ENCODE measurements around the gene FHL1.
"Not testable (repeated sequence)": the region's sequence is repeated elsewhere in the genome, so short reads cannot be mapped to it uniquely, and the experiment has no call there.

FHL1 gene

DNA sequence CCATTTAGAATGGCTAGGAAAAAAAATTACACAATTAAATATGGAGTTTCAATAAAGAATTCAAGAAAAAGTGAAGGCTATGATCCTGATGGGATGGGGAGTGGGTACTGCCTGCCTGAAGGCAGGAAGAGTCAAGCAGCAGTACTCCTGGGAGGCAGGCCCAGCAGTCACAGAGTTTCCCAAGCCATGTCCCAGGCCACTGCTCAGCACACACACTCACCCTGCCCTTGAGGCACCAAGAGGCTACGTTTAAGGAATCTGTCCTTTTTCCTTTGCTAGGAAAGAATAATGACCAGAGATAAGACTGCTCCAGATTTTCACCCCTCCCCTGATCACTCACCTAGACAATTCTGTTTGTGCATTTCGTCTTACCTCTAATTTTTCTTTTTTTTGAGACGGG is 73.6 kb downstream of the FHL1 start:
- TF ChIP-seq, protein P1, sequence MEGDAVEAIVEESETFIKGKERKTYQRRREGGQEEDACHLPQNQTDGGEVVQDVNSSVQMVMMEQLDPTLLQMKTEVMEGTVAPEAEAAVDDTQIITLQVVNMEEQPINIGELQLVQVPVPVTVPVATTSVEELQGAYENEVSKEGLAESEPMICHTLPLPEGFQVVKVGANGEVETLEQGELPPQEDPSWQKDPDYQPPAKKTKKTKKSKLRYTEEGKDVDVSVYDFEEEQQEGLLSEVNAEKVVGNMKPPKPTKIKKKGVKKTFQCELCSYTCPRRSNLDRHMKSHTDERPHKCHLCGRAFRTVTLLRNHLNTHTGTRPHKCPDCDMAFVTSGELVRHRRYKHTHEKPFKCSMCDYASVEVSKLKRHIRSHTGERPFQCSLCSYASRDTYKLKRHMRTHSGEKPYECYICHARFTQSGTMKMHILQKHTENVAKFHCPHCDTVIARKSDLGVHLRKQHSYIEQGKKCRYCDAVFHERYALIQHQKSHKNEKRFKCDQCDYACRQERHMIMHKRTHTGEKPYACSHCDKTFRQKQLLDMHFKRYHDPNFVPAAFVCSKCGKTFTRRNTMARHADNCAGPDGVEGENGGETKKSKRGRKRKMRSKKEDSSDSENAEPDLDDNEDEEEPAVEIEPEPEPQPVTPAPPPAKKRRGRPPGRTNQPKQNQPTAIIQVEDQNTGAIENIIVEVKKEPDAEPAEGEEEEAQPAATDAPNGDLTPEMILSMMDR (IDR thresholded peaks at IDR 0.05; ENCODE audit: control extremely low read depth, extremely low read depth, low read depth, missing control alignments), result no peak
- ChIA-PET POLR2A (no interaction called here), CTCF (interaction anchor here (1.5 kb wide), 1 partner anchor 24 kb away, joined by 3 read pairs; no protein-coding TSS in a partner anchor)
- DNase-seq (ENCODE audit: extremely low spot score), result no peak

DNA sequence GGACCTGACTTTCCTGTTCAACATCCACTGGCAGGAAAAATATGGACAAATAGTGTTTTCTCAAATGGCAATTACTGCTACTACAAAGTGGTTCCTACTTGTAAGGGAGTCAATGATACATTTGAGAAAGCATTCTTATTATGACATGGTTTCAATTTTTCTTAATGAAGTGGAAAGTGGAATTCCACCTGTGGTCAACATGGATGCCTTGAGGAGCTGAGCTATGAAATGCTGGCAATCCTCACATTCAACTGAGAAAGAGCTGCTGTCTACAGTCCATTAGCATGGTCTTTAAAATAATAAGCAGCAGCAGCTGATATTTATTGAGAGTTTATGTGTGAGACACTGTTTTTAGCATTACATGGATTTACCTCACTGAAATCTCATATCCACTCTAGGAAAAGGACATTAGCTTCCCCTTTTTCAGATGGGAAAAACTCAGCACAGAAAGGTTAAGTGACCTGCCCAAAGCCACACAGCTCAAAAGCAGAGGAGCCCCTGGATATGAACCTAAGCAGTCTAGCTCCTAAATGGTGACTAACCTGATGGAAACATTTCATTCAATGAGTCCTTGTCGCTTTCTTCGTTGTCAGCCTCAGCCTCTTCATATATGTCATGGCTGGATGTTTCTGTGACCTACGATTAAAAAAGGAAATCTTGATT is 74.6 kb downstream of the FHL1 start:
- TF ChIP-seq, protein P1 (IDR thresholded peaks at IDR 0.05; ENCODE audit: control extremely low read depth, extremely low read depth, low read depth, missing control alignments), result no peak
- ChIA-PET POLR2A (no interaction called here), CTCF (interaction anchor here (1.5 kb wide), 1 partner anchor 23 kb away, joined by 3 read pairs; no protein-coding TSS in a partner anchor)
- DNase-seq (ENCODE audit: extremely low spot score), result no peak

DNA sequence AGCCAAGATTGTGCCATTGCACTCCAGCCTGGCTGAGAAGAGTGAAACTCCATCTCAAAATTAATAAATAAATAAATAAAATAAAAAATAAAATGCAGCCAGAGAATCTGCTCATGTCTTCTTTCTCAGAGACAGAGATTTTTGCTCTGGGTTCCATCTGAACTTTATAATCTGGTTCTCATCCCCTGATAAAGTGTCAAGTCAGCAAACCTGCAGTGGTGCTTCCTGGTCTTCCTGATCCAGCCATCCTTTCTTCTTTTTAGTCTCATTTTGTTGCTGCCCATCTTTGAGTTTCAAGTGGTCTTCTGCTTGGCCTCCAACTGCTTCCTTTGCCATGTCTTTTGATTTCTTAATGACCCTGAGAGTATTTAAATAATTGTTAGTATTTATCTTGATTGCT is 79.7 kb downstream of the FHL1 start:
- CTCF ChIA-PET, result interaction anchor here (1.5 kb wide), 1 partner anchor 24 kb away, joined by 3 read pairs; no protein-coding TSS in a partner anchor
- POLR2A ChIA-PET, result no interaction called here
- DNase-seq (ENCODE audit: extremely low spot score), result no peak
- TF ChIP-seq, protein P1 (IDR thresholded peaks at IDR 0.05; ENCODE audit: control extremely low read depth, extremely low read depth, low read depth, missing control alignments), result no peak

DNA sequence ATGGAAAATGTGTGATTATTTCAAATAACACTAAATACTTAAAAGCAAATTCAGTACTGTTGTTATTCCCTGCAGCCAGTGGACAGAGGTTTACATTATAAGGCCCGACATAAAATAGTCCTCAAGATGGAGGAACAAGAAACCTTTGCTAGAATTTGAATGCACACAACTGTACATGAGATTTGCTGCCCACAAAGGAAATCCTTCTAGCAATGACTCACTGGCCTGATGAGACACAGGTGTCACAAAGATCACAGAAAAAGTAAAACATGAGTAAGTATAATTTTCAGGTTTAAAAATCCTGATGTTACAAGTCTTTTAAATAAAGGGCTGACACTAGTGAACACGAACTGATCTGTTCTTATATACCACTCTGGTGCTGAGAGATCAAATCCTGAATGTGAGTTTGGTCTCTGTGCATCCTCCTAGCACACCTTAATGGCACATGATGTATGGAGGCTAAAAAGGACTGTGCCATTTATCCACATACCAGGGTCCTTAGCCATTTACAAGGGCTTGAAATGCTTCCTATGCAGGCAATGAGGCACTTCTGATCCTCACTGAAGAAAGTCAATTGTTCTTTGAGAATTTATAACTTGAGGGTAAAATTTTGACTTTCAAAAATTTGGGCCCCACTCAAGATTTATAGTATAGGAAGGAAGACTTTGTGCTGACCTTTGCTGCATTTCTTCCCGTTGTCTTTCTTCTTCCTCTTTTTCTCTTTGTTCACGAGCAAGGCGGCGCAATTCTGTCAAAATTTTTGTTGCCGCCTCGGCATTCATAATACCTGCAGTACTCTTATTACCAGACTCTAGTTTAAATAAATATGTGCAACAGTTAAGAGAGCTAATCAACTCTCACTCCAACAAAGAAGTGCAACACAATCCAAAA is 80.9 kb downstream of the FHL1 start:
- CTCF ChIA-PET, result interaction anchor here (1.0 to 1.1 kb wide), 2 partner anchors 13 to 40 kb away, joined by 4 read pairs; no protein-coding TSS in a partner anchor
- POLR2A ChIA-PET, result interaction anchor here (0.5 kb wide), 1 partner anchor 591 kb away, joined by 3 read pairs; no protein-coding TSS in a partner anchor
- TF ChIP-seq, protein P1 (IDR thresholded peaks at IDR 0.05; ENCODE audit: control extremely low read depth, extremely low read depth, low read depth, missing control alignments), result no peak
- no peak for DNase-seq (ENCODE audit: extremely low spot score)

DNA sequence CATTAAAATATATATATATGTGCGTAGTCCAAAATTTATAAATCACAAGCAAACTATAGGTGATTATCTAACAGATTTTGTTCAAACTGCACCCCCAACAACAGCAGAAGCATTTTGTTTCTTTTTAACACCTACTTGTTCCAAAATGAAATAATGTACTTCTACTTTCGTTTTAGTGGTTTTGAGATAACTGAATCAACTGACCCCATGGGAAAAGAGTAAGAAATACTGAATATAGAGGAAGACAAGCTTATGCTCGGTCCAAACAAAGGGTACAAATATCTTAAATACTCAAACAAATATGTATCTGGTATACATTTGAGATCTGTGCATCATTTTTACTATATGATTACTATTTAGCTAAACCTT is 81.5 kb downstream of the FHL1 start:
- CTCF ChIA-PET, result interaction anchor here (1.0 to 1.1 kb wide), 2 partner anchors 13 to 39 kb away, joined by 4 read pairs; no protein-coding TSS in a partner anchor
- TF ChIP-seq, protein P1 (IDR thresholded peaks at IDR 0.05; ENCODE audit: control extremely low read depth, extremely low read depth, low read depth, missing control alignments), result no peak
- DNase-seq (ENCODE audit: extremely low spot score), result no peak
- POLR2A ChIA-PET, result no interaction called here

DNA sequence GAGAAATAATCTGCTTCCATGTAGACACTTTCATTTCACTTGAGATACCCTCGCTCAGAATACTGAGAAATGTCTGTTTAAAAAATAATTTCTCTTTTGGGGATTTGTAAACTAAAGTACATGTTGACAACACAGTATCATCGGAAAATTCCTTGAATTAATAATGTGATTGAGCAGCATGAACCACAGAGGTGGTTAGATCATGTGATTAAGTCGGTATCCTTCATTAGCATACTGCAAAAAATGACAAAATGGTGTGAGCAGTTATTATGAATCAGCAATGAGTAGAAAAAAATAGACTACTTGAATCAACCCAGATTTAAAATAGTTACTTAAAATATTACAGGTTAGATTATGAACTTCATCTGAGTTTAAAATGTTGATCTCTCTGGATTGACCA is 89.7 kb downstream of the FHL1 start:
- TF ChIP-seq, protein P1 (IDR thresholded peaks at IDR 0.05; ENCODE audit: control extremely low read depth, extremely low read depth, low read depth, missing control alignments), result no peak
- no peak for DNase-seq (ENCODE audit: extremely low spot score)
- ChIA-PET POLR2A (no interaction called here), CTCF (no interaction called here)

DNA sequence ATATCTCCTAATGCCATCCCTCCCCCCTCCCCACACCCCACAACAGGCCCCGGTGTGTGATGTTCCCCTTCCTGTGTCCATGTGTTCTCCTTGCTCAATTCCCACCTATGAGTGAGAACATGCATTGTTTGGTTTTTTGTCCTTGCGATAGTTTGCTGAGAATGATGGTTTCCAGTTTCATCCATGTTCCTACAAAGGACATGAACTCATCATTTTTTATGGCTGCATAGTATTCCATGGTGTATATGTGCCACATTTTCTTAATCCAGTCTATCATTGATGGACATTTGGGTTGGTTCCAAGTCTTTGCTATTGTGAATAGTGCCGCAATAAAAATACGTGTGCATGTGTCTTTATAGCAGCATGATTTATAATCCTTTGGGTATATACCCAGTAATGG is 90.5 kb downstream of the FHL1 start:
- DNase-seq (ENCODE audit: extremely low spot score); POLR2A ChIA-PET; CTCF ChIA-PET: not testable (repeated sequence)

All from GM10248 (cell line).